Suprapubic skin (tissue), 4 donors: Measurements from ENCODE around the gene TMIGD3.

Source experiments
- CTCF ChIP-seq, 2 donors: fragments of 200-600 bp in 1 of 2; fragments of 450-650 bp in 1 of 2; sonication (generic) in 1 of 2; IDR thresholded peaks; one replicate each; pipeline ENCODE4 v1.5.1; 2016 to 2019; ENCODE audit warnings: antibody characterized with exemption in 2 of 2, mild to moderate bottlenecking in 1 of 2, moderate library complexity in 1 of 2
- EP300 ChIP-seq: sonication (generic); formaldehyde crosslinking; IDR thresholded peaks from one replicate; pipeline ENCODE4 v1.6.1; 2017; ENCODE audit warnings: antibody characterized with exemption
- POLR2A ChIP-seq, 2 donors: fragments of 450-650 bp; IDR thresholded peaks; one replicate each; pipeline ENCODE4 v1.6.1; 2017; ENCODE audit warnings: antibody characterized with exemption in 2 of 2, mild to moderate bottlenecking in 2 of 2, moderate library complexity in 2 of 2
- POLR2AphosphoS5 ChIP-seq, 3 donors: sonication (generic); formaldehyde crosslinking; IDR thresholded peaks; one replicate each; pipeline ENCODE4 v1.6.1; 2017; ENCODE audit warnings: antibody characterized with exemption in 3 of 3

DNA sequence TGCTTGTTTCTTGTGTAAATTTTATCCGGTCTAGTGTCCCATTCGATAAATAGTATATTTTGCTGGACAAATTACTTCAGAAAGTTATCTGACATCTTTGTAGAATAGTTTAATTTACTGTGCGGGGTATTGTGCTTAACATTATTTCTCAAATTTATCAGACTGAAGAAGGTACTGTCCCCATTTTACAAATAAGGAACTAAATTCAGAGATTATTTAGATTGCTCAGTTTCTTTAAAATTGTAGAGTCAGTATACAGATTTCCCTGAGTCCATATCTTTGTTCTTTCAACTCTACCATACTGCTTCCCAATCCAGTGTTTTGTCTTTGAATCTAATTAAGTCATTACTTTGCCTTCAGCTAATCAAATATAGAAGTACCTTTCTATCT, 47.8 kb downstream of the TMIGD3 start:
- TF ChIP-seq CTCF (IDR thresholded peaks at IDR 0.05) (no peak), POLR2A (IDR thresholded peaks at IDR 0.05) (no peak), POLR2AphosphoS5 (IDR thresholded peaks at IDR 0.05) (no peak), EP300 (no peak)
